HEK293 (cell line): ENCODE measurements around the gene BCORL1.

Experiments used
- CTCF ChIA-PET: fragments of 350-600 bp; formaldehyde crosslinking; extraction: SDS; loops from one replicate; lab custom pipeline; 2021; ENCODE audit warnings: antibody characterized with exemption; lab: Yijun Ruan, JAX
- POLR2A ChIA-PET: fragments of 300-600 bp; formaldehyde crosslinking; extraction: SDS; loops from one replicate; lab custom pipeline; 2020; ENCODE audit warnings: antibody characterized with exemption, inconsistent platforms; lab: Yijun Ruan, JAX
- H3K27ac ChIP-seq: fragments of 200-500 bp; sonication (Bioruptor generic); 2 replicates; pipeline ENCODE4 v1.5.1; 2014; ENCODE audit warnings: low read depth, low read length, control low read depth, inconsistent platforms; ENCODE audit errors: extremely low read depth
- H3K36me3 ChIP-seq, 2 experiments: fragments of 200-500 bp in 1 of 2; sonication (Bioruptor generic) in 1 of 2; 1 replicate in 1 of 2; 2 replicates in 1 of 2; pipeline ENCODE4 v1.5.1; 2014 to 2017; ENCODE audit warnings: inconsistent platforms in 2 of 2, low read length in 2 of 2; ENCODE audit not compliant: control insufficient read depth in 2 of 2, insufficient read depth in 1 of 2
- H3K4me1 ChIP-seq: fragments of 200-500 bp; sonication (Bioruptor generic); 2 replicates; pipeline ENCODE4 v1.5.1; 2014; ENCODE audit warnings: mild to moderate bottlenecking, low read length, inconsistent platforms; ENCODE audit not compliant: control insufficient read depth, insufficient read depth
- H3K4me3 ChIP-seq: 2 replicates; pipeline ENCODE4 v1.5.1; 2011; ENCODE audit warnings: low read depth, mild to moderate bottlenecking, control low read depth, low read length, moderate library complexity
- H3K9me3 ChIP-seq: fragments of 200-500 bp; sonication (Bioruptor generic); 2 replicates; pipeline ENCODE4 v1.5.1; 2014; ENCODE audit warnings: low read depth, low read length, inconsistent platforms; ENCODE audit not compliant: control insufficient read depth, insufficient read depth
- BCL11A ChIP-seq: fragments of 450-650 bp; formaldehyde crosslinking; IDR thresholded peaks from 2 replicates; pipeline ENCODE4 v1.5.1; 2016; ENCODE audit warnings: low read depth, missing biosample characterization, missing genetic modification characterization
- CTCF ChIP-seq: fragments of 450-650 bp; formaldehyde crosslinking; IDR thresholded peaks from 2 replicates; pipeline ENCODE4 v1.5.1; 2016; ENCODE audit warnings: missing biosample characterization, missing genetic modification characterization
- IKZF3 ChIP-seq: fragments of 450-650 bp; IDR thresholded peaks from 2 replicates; pipeline ENCODE4 v1.5.0; 2018; ENCODE audit warnings: missing biosample characterization, mild to moderate bottlenecking, missing genetic modification characterization, moderate library complexity
- KLF17 ChIP-seq: fragments of 450-650 bp; formaldehyde crosslinking; IDR thresholded peaks from 2 replicates; pipeline ENCODE4 v1.5.1; 2016; ENCODE audit warnings: missing biosample characterization, missing genetic modification characterization
- OSR2 ChIP-seq: fragments of 450-650 bp; formaldehyde crosslinking; IDR thresholded peaks from 2 replicates; pipeline ENCODE4 v1.5.1; 2016; ENCODE audit warnings: missing biosample characterization, missing genetic modification characterization
- PRDM1 ChIP-seq: fragments of 450-650 bp; formaldehyde crosslinking; IDR thresholded peaks from 2 replicates; pipeline ENCODE4; 2016; ENCODE audit warnings: missing biosample characterization, missing genetic modification characterization
- SP2 ChIP-seq: fragments of 450-650 bp; formaldehyde crosslinking; IDR thresholded peaks from 2 replicates; pipeline ENCODE4 v1.5.1; 2016; ENCODE audit warnings: missing biosample characterization, missing genetic modification characterization
- SP7 ChIP-seq: fragments of 450-650 bp; formaldehyde crosslinking; IDR thresholded peaks from 2 replicates; pipeline ENCODE4 v1.5.1; 2016; ENCODE audit warnings: missing biosample characterization, missing genetic modification characterization
- WT1 ChIP-seq: fragments of 450-650 bp; formaldehyde crosslinking; IDR thresholded peaks from 2 replicates; pipeline ENCODE4 v1.5.1; 2016; ENCODE audit warnings: missing biosample characterization, missing genetic modification characterization
- ZBTB7A ChIP-seq: fragments of 450-650 bp; formaldehyde crosslinking; IDR thresholded peaks from 2 replicates; pipeline ENCODE4 v1.5.1; 2016; ENCODE audit warnings: low read depth, missing biosample characterization, missing genetic modification characterization
- ZNF10 ChIP-seq: fragments of 450-650 bp; formaldehyde crosslinking; IDR thresholded peaks from 2 replicates; pipeline ENCODE4 v1.5.1; 2017; ENCODE audit warnings: missing biosample characterization, missing genetic modification characterization
- ZNF114 ChIP-seq: fragments of 450-650 bp; formaldehyde crosslinking; IDR thresholded peaks from 2 replicates; pipeline ENCODE4 v1.5.0; 2017; ENCODE audit warnings: missing biosample characterization, missing genetic modification characterization
- ZNF16 ChIP-seq: fragments of 450-650 bp; formaldehyde crosslinking; IDR thresholded peaks from 2 replicates; pipeline ENCODE4 v1.5.1; 2016; ENCODE audit warnings: low read depth, missing biosample characterization, missing genetic modification characterization
- ZNF175 ChIP-seq: fragments of 450-650 bp; formaldehyde crosslinking; IDR thresholded peaks from 2 replicates; pipeline ENCODE4 v1.5.1; 2016; ENCODE audit warnings: missing biosample characterization, missing genetic modification characterization
- ZNF19 ChIP-seq: fragments of 450-650 bp; formaldehyde crosslinking; IDR thresholded peaks from 2 replicates; pipeline ENCODE4; 2016; ENCODE audit warnings: missing biosample characterization, missing genetic modification characterization, low read depth
- ZNF223 ChIP-seq: fragments of 450-650 bp; formaldehyde crosslinking; IDR thresholded peaks from 2 replicates; pipeline ENCODE4 v1.5.1; 2016; ENCODE audit warnings: missing biosample characterization, missing genetic modification characterization
- ZNF311 ChIP-seq: fragments of 450-650 bp; formaldehyde crosslinking; IDR thresholded peaks from 2 replicates; pipeline ENCODE4 v1.5.1; 2017; ENCODE audit warnings: missing biosample characterization, missing genetic modification characterization, borderline replicate concordance
- ZNF341 ChIP-seq: fragments of 450-650 bp; formaldehyde crosslinking; IDR thresholded peaks from 2 replicates; pipeline ENCODE4; 2016; ENCODE audit warnings: low read depth, missing biosample characterization, missing genetic modification characterization
- ZNF366 ChIP-seq: fragments of 450-650 bp; formaldehyde crosslinking; conservative IDR thresholded peaks from 2 replicates; pipeline ENCODE4 v1.5.1; 2016; ENCODE audit warnings: missing biosample characterization, missing genetic modification characterization
- ZNF416 ChIP-seq: fragments of 450-650 bp; formaldehyde crosslinking; IDR thresholded peaks from 2 replicates; pipeline ENCODE4 v1.5.1; 2016; ENCODE audit warnings: missing biosample characterization, missing genetic modification characterization
- ZNF510 ChIP-seq: fragments of 450-650 bp; formaldehyde crosslinking; IDR thresholded peaks from 2 replicates; pipeline ENCODE4 v1.5.1; 2018; ENCODE audit warnings: mild to moderate bottlenecking, missing genetic modification characterization, missing biosample characterization; ENCODE audit not compliant: insufficient replicate concordance
- ZNF610 ChIP-seq: fragments of 450-650 bp; formaldehyde crosslinking; IDR thresholded peaks from 2 replicates; pipeline ENCODE4 v1.5.1; 2016; ENCODE audit warnings: missing biosample characterization, missing genetic modification characterization, borderline replicate concordance
- ZNF624 ChIP-seq: fragments of 450-650 bp; formaldehyde crosslinking; IDR thresholded peaks from 2 replicates; pipeline ENCODE4 v1.5.1; 2017; ENCODE audit warnings: missing biosample characterization, missing genetic modification characterization
- ZNF664 ChIP-seq: fragments of 450-650 bp; formaldehyde crosslinking; IDR thresholded peaks from 2 replicates; pipeline ENCODE4 v1.5.1; 2016; ENCODE audit warnings: missing biosample characterization, missing genetic modification characterization
- ZNF701 ChIP-seq: fragments of 450-650 bp; formaldehyde crosslinking; IDR thresholded peaks from 2 replicates; pipeline ENCODE4 v1.5.1; 2016; ENCODE audit warnings: missing biosample characterization, missing genetic modification characterization
- ZSCAN30 ChIP-seq: fragments of 450-650 bp; IDR thresholded peaks from 2 replicates; pipeline ENCODE4 v1.5.1; 2018; ENCODE audit warnings: missing biosample characterization, mild to moderate bottlenecking, missing genetic modification characterization, moderate library complexity
- TF ChIP-seq, protein P1 (sequence below): fragments of 450-650 bp; formaldehyde crosslinking; IDR thresholded peaks from 2 replicates; pipeline ENCODE4 v1.5.1; 2016; ENCODE audit warnings: missing biosample characterization, missing genetic modification characterization

Gene BCORL1

DNA sequence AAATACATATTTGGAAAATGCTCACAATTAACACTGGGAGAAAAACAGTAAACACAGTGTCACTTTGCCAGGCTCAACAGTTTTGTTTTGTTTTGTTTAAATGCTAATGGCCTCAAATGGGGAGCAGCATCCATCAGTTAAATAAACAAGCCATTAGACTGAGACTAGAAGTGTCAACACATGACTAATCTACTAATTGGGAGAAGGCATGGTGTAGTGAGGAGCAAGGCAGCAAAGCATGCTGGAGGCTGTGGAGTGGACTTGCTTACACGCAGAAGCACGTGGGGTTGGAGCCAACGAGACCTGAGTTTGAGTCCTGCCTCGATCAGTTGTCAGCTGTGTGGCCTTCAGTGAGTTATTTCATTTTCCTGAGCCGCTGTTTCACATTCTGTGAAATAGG lies 47.5 kb upstream of the BCORL1 start:
- Histone ChIP-seq H3K4me3 (no peak overlapping the region), H3K4me1 (no peaks in the 10 kb centered on the region; the same call in 1 of the 2 replicates), H3K9me3 (no peaks in the 10 kb centered on the region), H3K27ac (no peak overlapping the region), H3K36me3 (peaks cover 0 to 3% of the 10 kb centered on the region in 2 experiments; a peak in 1 of 3 replicates)
- POLR2A ChIA-PET = no interaction called here
- CTCF ChIA-PET = interaction anchor here (0.7 to 1.8 kb wide), 3 partner anchors 10 to 112 kb away, joined by 4 to 7 read pairs (median 4); no protein-coding TSS in a partner anchor
- TF ChIP-seq ZNF311 (tag by site-specific recombination) (no peak), BCL11A (tag by site-specific recombination) (no peak), KLF17 (0 out of 2 replicates have a peak, but pooled peaks have one; percentile 52), ZNF16 (tag by site-specific recombination) (no peak), IKZF3 (tag by site-specific recombination) (no peak), WT1 (tag by site-specific recombination) (peak; percentile 43; the same call in 1 of the 2 replicates), ZNF114 (no peak), SP7 (tag by site-specific recombination) (no peak), ZSCAN30 (tag by site-specific recombination) (peak; percentile 95)

DNA sequence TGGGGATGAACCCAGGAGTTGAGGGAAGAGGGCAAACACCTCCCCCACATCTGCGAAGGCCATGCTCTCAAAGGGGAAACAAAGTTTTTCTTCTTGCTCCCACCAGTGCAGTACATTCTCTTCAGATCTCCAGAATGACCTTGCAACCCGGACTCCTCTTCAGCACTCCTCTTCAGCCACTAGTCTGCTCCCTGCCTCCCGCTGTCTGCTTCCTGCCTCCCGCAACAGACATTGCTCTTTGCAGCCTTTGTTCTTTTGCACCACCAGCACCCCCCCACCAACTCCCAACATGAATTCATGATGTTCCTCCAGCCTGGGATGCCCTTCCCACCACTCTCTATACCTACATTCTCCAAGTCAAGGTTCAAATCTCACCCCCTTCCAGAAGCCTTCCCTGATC lies 44.4 kb upstream of the BCORL1 start:
- ChIA-PET POLR2A (no interaction called here), CTCF (no interaction called here)

More for the DNA sequence above, 44.4 kb upstream of the BCORL1 start:
- no peaks in the 10 kb centered on the region for H3K9me3 ChIP-seq
- TF ChIP-seq ZNF624 (tag by site-specific recombination) = no peak
- TF ChIP-seq ZNF701 = no peak
- TF ChIP-seq SP2 (tag by site-specific recombination) = no peak
- TF ChIP-seq ZNF664 (tag by site-specific recombination) = no peak
- TF ChIP-seq ZNF366 = no peak
- TF ChIP-seq PRDM1 = no peak
- TF ChIP-seq ZNF341 (tag by site-specific recombination) = no peak
- TF ChIP-seq OSR2 (tag by site-specific recombination) = no peak
- TF ChIP-seq, protein P1, sequence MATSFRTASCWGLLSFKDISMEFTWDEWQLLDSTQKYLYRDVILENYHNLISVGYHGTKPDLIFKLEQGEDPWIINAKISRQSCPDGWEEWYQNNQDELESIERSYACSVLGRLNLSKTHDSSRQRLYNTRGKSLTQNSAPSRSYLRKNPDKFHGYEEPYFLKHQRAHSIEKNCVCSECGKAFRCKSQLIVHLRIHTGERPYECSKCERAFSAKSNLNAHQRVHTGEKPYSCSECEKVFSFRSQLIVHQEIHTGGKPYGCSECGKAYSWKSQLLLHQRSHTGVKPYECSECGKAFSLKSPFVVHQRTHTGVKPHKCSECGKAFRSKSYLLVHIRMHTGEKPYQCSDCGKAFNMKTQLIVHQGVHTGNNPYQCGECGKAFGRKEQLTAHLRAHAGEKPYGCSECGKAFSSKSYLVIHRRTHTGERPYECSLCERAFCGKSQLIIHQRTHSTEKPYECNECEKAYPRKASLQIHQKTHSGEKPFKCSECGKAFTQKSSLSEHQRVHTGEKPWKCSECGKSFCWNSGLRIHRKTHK (tag by site-specific recombination) = no peak
- TF ChIP-seq ZBTB7A (tag by site-specific recombination) = no peak
- TF ChIP-seq CTCF (tag by site-specific recombination) = no peak
- no peak for TF ChIP-seq ZNF416 (tag by site-specific recombination)
- no peak for TF ChIP-seq ZNF19 (tag by site-specific recombination)
- TF ChIP-seq ZNF610 (tag by site-specific recombination) = no peak
- TF ChIP-seq ZNF10 (tag by site-specific recombination) = no peak
- TF ChIP-seq ZNF223 (tag by site-specific recombination) = no peak
- no peak for TF ChIP-seq ZNF510
- no peak for TF ChIP-seq ZNF175 (tag by site-specific recombination)
- TF ChIP-seq, all 188 proteins: peak for 0
- Histone ChIP-seq H3K36me3 (no peaks in the 10 kb centered on the region), H3K4me3 (no peak overlapping the region), H3K4me1 (no peaks in the 10 kb centered on the region; the same call in 1 of the 2 replicates), H3K27ac (no peak overlapping the region)
